ENCODE data around the gene GATA1.

GATA1 gene

DNA sequence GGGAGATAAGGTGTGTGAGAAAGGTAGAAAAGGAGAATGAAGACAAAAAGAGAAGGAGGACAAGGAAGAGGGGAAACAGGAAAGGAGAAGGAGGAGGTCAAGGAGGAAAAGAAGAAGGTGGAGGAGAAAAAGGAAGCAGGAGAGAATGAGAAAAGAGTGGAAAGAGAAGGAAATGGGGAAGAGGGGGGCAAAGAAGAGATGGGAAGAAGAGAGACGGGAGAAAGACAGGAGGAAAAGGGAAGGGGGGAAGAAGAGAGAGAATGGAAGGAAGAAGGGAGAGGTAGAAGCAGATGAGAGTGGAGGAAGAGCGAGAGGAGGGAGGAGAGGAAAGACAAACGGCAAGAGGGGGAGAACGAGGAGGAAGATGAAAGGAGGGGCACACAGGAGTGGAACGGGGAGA lies 4.1 kb downstream of the GATA1 start:
- no peak for TF ChIP-seq ZNF274 (IDR thresholded peaks at IDR 0.05; ENCODE audit: low read depth, low read length)
- H3K4me3 ChIP-seq (ENCODE audit: low read length): no peak overlapping the region

DNA sequence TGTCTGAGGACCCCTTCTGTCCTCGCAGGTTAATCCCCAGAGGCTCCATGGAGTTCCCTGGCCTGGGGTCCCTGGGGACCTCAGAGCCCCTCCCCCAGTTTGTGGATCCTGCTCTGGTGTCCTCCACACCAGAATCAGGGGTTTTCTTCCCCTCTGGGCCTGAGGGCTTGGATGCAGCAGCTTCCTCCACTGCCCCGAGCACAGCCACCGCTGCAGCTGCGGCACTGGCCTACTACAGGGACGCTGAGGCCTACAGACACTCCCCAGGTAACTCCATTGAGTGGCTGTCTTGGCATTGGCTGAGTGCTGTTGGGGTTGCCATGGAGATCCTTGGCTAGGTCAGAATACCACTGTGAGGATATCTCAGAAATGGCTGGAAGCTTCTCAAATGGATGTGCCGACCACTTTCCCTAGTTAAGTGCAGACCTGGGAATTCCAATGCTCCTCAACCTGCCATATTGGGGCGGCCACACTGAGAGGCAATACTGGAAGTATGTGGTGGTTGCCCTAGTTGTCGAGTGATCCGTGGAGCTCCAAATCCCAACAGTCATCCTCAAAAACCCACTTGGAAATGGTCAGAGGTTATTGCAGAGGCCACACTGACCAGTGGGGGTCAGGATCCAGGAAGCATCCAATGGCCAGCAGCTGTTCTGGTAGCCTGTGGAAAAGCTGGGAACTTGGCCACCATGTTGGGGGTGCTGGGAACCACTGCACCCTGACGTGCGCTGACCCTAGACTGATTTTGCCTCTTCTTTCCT lies 4.9 kb downstream of the GATA1 start:
- H3K4me3 ChIP-seq (ENCODE audit: low read length): no peak overlapping the region
- no peak for TF ChIP-seq ZNF274 (IDR thresholded peaks at IDR 0.05; ENCODE audit: low read depth, low read length)

DNA sequence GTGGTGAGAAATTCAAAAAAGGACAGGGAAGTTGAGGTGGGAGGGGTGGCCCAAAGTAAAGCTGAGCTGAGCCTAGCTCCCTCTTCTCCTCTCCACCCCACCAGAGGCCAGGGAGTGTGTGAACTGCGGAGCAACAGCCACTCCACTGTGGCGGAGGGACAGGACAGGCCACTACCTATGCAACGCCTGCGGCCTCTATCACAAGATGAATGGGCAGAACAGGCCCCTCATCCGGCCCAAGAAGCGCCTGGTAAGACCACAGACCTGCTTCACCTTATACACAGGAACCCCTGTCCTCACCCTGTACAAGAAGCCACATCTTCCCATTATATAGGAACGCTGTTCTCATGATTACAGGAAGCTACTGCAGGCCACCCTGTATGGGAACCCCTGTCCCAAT lies 5.8 kb downstream of the GATA1 start:
- TF ChIP-seq ZNF274 (IDR thresholded peaks at IDR 0.05; ENCODE audit: low read depth, low read length): no peak
- H3K4me3 ChIP-seq (ENCODE audit: low read length): no peak overlapping the region

DNA sequence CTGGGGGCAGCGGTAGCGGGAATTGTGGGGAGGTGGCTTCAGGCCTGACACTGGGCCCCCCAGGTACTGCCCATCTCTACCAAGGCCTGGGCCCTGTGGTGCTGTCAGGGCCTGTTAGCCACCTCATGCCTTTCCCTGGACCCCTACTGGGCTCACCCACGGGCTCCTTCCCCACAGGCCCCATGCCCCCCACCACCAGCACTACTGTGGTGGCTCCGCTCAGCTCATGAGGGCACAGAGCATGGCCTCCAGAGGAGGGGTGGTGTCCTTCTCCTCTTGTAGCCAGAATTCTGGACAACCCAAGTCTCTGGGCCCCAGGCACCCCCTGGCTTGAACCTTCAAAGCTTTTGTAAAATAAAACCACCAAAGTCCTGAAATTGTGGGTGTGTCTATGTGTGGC lies 7.5 kb downstream of the GATA1 start:
- no peak for TF ChIP-seq ZNF274 (IDR thresholded peaks at IDR 0.05; ENCODE audit: low read depth, low read length)
- H3K4me3 ChIP-seq (ENCODE audit: low read length): no peak overlapping the region

DNA sequence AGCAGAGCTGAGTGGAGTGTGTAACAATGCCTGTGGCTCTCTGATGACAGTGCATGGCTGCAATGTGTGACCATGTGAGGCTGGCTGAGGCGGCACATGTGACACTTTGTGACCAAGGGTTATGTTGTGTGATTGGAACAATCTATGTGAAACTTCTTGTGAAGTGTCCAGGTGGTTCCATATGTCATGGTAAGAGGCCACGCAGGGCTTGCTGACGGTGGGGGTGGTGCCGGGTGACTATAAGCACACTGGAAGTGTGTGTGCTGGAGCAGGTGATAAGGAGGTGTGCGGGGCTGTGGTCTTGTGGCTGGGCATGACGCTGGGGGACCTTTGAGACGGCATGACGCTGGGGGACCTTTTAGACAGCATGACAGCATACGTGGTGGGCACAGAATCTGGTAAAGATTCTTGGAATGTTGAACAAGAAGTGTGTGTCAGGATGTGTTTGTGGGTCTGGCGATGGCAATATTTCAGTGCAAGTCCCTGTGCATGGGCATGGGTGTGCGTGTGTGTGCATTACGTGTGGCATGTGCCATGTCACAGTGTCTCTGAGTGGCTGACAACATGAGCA lies 8.0 kb downstream of the GATA1 start:
- no peak for TF ChIP-seq ZNF274 (IDR thresholded peaks at IDR 0.05; ENCODE audit: low read depth, low read length)
- H3K4me3 ChIP-seq (ENCODE audit: low read length): no peak overlapping the region

DNA sequence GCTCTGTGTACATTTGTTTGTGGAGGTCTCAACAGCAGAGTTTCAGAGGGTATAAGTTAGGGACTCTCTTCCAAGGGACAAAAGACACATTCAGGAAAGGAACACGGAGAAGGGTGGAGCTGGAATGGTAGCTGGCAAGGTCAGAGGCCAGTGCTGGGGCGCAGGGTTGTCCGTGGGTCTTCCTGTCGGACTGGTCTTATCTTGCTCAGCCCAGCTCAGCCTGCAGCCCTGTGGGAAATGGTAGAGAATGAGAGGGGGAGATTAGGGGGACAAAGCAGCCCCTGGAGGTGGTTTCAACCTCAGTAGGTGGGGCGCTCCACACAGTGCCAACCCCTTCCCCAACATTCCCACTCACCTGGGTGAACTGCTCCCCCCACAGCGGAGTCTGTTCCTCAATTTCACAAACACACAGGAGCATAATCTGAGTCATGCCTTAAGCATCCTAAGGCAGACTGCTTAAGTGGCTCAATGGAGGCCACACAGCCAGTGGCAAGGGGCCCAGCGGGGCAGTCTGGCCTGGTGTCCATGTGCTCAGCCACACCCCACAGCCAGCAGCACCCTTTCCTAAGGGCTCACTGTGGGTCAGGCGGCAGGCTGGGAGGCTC lies 8.6 kb downstream of the GATA1 start:
- no peak overlapping the region for H3K4me3 ChIP-seq (ENCODE audit: low read length)
- no peak for TF ChIP-seq ZNF274 (IDR thresholded peaks at IDR 0.05; ENCODE audit: low read depth, low read length)

DNA sequence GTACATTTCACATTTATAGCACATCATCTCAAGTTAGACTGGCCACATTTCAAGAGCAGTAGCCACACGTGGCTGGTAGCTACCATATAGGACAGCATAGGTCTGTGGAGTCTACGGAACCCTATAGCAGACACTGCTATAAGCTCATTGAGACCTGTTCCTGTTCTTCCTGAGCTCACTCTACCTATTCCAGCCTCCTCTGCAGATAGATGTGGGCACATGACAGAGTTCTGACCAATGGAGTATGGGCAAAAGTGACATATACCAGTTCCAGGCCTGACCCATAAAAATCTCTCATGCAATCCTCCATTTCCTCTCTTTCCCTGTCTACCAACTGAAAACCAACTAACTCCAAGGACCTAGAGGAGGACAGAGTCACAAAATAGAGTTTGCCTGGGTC lies 11.9 kb downstream of the GATA1 start:
- TF ChIP-seq ZNF274 (IDR thresholded peaks at IDR 0.05; ENCODE audit: low read depth, low read length): no peak

DNA sequence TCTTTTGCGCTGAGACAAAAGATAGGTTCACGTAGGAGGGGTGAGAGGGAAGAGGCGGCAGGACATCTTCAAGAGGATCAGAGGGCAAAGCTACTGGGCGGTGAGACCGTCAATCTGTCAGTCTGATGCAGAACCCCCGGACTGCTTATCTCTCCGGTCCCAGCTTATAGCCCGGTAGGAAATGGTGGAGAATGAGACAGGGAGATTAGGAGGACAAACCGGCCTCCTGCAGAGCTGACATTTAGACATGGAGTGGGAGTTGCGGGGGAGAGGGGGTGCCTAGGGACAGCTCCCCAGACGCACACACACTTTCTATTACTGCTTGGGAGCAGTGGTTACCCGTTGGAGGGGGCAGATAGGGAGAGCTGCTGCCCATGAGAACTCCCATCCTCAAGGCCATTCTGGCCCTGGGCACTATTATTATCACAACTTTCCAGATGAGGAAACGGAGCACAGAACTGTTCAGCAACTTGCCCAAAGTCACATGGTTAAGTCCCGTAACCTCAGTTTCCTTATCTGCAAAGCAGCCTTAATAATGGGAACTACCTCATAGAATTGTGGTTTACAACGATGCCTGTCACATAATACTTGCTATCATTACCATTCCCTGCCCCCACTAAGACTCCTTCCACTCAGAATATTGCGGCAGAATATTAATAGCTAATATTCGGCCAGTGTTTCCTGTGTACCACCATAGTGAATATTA lies 14.3 kb downstream of the GATA1 start:
- TF ChIP-seq ZNF274 (IDR thresholded peaks at IDR 0.05; ENCODE audit: low read depth, low read length): no peak
- peak overlapping the region; percentile 69 for H3K4me3 ChIP-seq (ENCODE audit: low read length)

More for the DNA sequence above, 11.9 kb downstream of the GATA1 start:
- H3K4me3 ChIP-seq (ENCODE audit: low read length): no peak overlapping the region

DNA sequence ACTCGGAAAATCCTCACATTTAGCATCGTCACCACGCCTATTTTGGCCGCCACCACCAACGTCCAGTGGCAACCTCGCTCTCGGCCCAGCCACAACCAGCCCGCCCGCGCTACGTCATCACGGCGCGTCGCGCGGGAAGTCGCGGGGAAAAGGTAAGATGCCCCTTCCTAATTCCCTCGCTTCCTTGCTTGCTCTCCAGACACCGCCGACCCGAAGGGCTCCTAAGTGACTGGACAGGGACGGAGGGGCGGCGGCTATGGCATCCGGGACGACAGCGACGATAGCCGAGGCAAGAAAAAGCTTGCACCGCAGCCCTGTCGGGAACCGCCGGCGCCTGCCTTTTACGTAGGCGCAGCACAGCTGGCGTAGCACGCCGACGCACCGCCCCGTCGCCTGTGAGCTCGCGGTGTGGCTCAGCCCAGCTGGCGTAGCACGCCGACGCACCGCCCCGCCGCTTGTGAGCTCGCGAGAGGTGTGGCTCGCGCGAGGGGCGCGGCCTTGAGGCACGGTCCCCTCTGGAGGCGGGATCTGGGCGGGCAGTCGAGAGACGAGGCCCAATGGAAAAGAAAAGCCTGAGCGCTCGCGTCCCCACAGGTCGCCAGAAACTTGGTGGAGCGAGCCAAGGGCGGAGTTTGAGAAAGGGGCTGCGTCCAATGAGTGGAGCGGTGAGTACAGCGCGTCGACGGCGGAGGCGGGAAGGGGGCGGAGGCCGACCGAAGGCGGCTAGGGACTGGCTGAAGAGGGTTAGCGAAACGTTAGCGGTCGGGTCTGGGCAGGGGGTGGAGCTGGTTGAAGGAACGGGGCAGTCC lies 15.1 kb downstream of the GATA1 start, which contains the start of gene HDAC6:
HDAC6 (plus strand) TSS at position 788 of the 809 bp plus-strand sequence. CDS start 626 bp downstream, outside the sequence.
- TF ChIP-seq ZNF274 (IDR thresholded peaks at IDR 0.05; ENCODE audit: low read depth, low read length): no peak
- H3K4me3 ChIP-seq (ENCODE audit: low read length): peak within 1 kb of the TSS; percentile 69

DNA sequence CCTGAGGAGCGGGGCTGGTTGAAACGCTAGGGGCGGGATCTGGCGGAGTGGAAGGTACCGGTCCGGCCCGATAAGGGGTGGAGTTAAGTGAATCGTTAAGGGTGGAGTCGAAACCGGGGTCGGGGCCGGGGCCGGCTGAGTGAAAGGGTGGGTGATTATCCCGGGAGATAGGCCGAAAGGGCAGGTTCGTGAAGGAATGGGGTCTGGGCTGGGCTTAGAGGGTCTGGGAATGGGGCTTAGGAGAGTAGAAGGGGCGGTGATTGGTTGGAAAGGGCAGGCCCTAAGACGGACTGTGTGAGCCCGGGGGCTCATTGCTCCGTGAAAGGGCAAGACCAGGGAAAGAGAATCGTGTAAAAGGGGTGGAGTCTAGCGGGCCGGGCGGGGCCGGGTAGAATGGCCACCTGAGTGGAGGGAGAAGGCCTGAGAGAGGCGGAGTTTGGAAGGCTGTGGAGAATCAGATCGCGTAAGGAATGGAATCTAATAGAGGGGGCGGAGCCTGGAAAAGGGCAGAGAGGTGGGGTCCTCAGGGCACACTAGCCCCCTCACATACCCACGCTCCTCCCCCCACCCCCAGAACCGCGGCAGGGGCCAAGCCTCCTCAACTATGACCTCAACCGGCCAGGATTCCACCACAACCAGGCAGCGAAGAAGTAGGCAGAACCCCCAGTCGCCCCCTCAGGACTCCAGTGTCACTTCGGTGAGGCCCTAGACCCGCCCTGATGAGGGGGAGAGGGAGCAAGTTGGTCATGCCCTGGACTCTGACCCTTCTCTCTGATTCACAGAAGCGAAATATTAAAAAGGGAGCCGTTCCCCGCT lies 15.9 kb downstream of the GATA1 start:
- H3K4me3 ChIP-seq (ENCODE audit: low read length): peak overlapping the region; percentile 55; the same call in 1 of the 2 replicates
- TF ChIP-seq ZNF274 (IDR thresholded peaks at IDR 0.05; ENCODE audit: low read depth, low read length): no peak

DNA sequence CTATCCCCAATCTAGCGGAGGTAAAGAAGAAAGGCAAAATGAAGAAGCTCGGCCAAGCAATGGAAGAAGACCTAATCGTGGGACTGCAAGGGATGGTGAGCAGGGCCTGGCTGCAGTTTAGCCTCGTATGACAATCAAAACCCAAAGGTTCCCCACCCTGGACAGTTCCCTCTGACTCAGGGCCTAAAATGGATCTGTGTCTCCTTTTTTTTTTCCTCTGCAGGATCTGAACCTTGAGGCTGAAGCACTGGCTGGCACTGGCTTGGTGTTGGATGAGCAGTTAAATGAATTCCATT lies 16.5 kb downstream of the GATA1 start:
- TF ChIP-seq ZNF274 (IDR thresholded peaks at IDR 0.05; ENCODE audit: low read depth, low read length): no peak

DNA sequence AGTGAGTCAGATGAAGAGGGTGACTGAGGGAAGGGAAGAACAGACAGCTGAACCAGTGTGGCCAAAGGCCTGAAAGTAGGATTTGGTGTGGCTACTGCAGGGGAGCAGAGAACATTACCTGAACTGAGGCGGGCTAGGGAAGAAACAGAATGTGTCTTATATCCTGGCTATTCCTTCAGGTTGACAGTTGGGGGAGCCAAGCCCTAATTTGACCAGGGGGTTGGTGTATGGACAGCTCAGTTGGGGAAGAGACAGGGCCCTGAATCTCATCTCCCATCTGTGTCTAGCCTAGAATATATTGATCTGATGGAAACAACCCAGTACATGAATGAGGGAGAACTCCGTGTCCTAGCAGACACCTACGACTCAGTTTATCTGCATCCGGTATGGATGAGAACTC lies 19.7 kb downstream of the GATA1 start:
- no peak for TF ChIP-seq ZNF274 (IDR thresholded peaks at IDR 0.05; ENCODE audit: low read depth, low read length)
- H3K4me3 ChIP-seq (ENCODE audit: low read length): no peak overlapping the region

More for the DNA sequence above, 16.5 kb downstream of the GATA1 start:
- H3K4me3 ChIP-seq (ENCODE audit: low read length): peak overlapping the region; percentile 55; the same call in 1 of the 2 replicates

DNA sequence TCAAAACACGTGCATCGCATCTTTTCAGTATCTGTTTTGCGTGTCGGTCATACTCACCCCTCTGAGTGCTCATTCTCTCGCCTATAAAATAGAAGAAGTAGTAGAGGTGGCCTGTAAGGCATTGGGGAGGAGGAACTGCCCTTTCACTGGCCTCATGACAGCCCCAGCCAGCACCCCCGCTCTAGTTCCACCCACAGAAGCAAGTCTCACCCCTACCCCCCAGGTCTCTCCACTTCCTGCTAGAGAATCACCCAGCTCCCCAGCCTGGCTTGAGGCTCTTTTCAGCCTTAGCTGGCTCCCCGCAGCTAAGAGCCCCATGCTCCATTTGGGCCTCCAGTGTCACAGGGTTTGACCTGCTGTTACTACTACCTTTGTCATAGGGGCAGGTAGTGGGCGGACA lies 27.3 kb downstream of the GATA1 start:
- no peak for TF ChIP-seq ZNF274 (IDR thresholded peaks at IDR 0.05; ENCODE audit: low read depth, low read length)
- no peak overlapping the region for H3K4me3 ChIP-seq (ENCODE audit: low read length)
